HepG2 (cell line): Measurements from ENCODE around the gene RCOR1. TPM values are rescaled to one million over a fixed set of nuclear protein-coding genes. Genes with fewer than 3 reads are reported as not detected.

Experiments
- ATAC-seq: fragments of 200-7000 bp; cut with Tn5 transposase; 3 replicates; pipeline ENCODE4 v1.9.1; 2020; ENCODE audit warnings: mild to moderate bottlenecking, moderate library complexity
- BruUV-seq: library from RNA; stranded (reverse); fragments of 400-500 nt; replicated peaks from 2 replicates; lab custom pipeline; 2021; lab: Mats Ljungman, UMichigan
- CTCF ChIA-PET: fragments of 300-600 bp; formaldehyde crosslinking; extraction: SDS; loops from one replicate; lab custom pipeline; 2021; ENCODE audit warnings: low total read pairs, inconsistent platforms, low intra/inter-chr PET ratio; lab: Yijun Ruan, JAX
- POLR2A ChIA-PET: fragments of 350-600 bp; sonication (Branson Sonifier 250); formaldehyde crosslinking; loops from one replicate; lab custom pipeline; 2020; ENCODE audit warnings: antibody characterized with exemption, inconsistent platforms; lab: Yijun Ruan, JAX
- DNase-seq: peaks from one replicate; pipeline ENCODE4 v3.0.0-alpha.2; 2015; ENCODE audit warnings: low spot score
- FAIRE-seq: peaks from 3 replicates; lab custom pipeline; 2011; peaks lifted over from hg19 to GRCh38; lab: Jason Lieb, UNC
- H2AFZ ChIP-seq: one replicate; pipeline ENCODE4 v1.6.1; 2011; ENCODE audit warnings: low read length, inconsistent platforms
- H3K27ac ChIP-seq: fragments of 300-600 bp; 3 replicates; pipeline ENCODE4 v1.8.0; 2011; ENCODE audit warnings: mixed run types, mild to moderate bottlenecking, mixed read lengths, low read length, inconsistent platforms; ENCODE audit not compliant: insufficient read depth; ENCODE audit errors: extremely low read length
- H3K27me3 ChIP-seq, 2 experiments: fragments of 200-600 bp in 1 of 2; 2 replicates in 1 of 2; 3 replicates in 1 of 2; pipeline versions ENCODE4 v1.6.0 to v1.8.0; 2011; ENCODE audit warnings: low read length in 2 of 2, mild to moderate bottlenecking in 2 of 2, moderate library complexity in 2 of 2, inconsistent platforms in 1 of 2; ENCODE audit not compliant: insufficient read depth in 2 of 2, control insufficient read depth in 1 of 2
- H3K36me3 ChIP-seq, 2 experiments: fragments of 200-600 bp in 1 of 2; replicated peaks in 1 of 2; 2 replicates in 1 of 2; 3 replicates in 1 of 2; pipeline versions ENCODE4 v1.5.1 to v1.8.0; 2011; ENCODE audit warnings: low read length in 2 of 2, inconsistent platforms in 1 of 2; ENCODE audit not compliant: insufficient read depth in 2 of 2, control insufficient read depth in 1 of 2
- H3K4me1 ChIP-seq: 2 replicates; pipeline ENCODE4 v1.5.1; 2012; ENCODE audit warnings: low read length, inconsistent platforms; ENCODE audit not compliant: insufficient read depth
- H3K4me2 ChIP-seq: 2 replicates; pipeline ENCODE4 v1.6.0; 2011; ENCODE audit warnings: low read depth, low read length, inconsistent platforms
- H3K4me3 ChIP-seq, 3 experiments: fragments of 200-600 bp in 1 of 3; sonication (generic), shearing (Covaris generic) in 1 of 3; replicated peaks in 1 of 3; 2 replicates each; pipeline ENCODE4 v1.5.1; 2011 to 2016; ENCODE audit warnings: low read length in 3 of 3, inconsistent platforms in 2 of 3, low read depth in 2 of 3, mild to moderate bottlenecking in 2 of 3, control low read depth in 1 of 3, mixed read lengths in 1 of 3; ENCODE audit not compliant: insufficient read depth in 1 of 3
- H3K79me2 ChIP-seq: one replicate; pipeline ENCODE4 v1.6.1; 2011; ENCODE audit warnings: low read length, inconsistent platforms; ENCODE audit not compliant: insufficient read depth
- H3K9ac ChIP-seq: 2 replicates; pipeline ENCODE4 v1.6.0; 2011; ENCODE audit warnings: mild to moderate bottlenecking, low read depth, low read length, inconsistent platforms; ENCODE audit not compliant: insufficient read depth
- H3K9me3 ChIP-seq: 2 replicates; pipeline ENCODE4 v1.5.1; 2012; ENCODE audit warnings: mild to moderate bottlenecking, low read length
- H4K20me1 ChIP-seq: 2 replicates; pipeline ENCODE4 v1.6.0; 2011; ENCODE audit warnings: inconsistent platforms, mild to moderate bottlenecking, low read length, moderate library complexity; ENCODE audit not compliant: insufficient read depth
- DR1 ChIP-seq: sonication (generic); formaldehyde crosslinking; IDR thresholded peaks from 2 replicates; pipeline ENCODE4 v1.8.0; 2021; ENCODE audit warnings: mild to moderate bottlenecking, missing genetic modification reagents, inconsistent platforms
- HOXD1 ChIP-seq: sonication (generic); formaldehyde crosslinking; IDR thresholded peaks from 2 replicates; pipeline ENCODE4 v1.5.0; 2020; ENCODE audit warnings: missing genetic modification reagents
- MZF1 ChIP-seq: sonication (generic); formaldehyde crosslinking; IDR thresholded peaks from 2 replicates; pipeline ENCODE4 v1.8.1; 2023; ENCODE audit warnings: mild to moderate bottlenecking, missing genetic modification reagents, borderline replicate concordance
- ZNF121 ChIP-seq: sonication (generic); formaldehyde crosslinking; IDR thresholded peaks from 2 replicates; pipeline ENCODE4 v1.5.0; 2020; ENCODE audit warnings: mild to moderate bottlenecking, missing genetic modification reagents
- WGBS: methylation state at CpG from one replicate; pipeline ENCODE4 v1.1.6; 2017; ENCODE audit warnings: low lambda C conversion rate; 5-methylcytosine and 5-hydroxymethylcytosine counted together
- in situ Hi-C: cut with HindIII; loops from 2 replicates; pipeline ENCODE4 v1.10.0; 2017; ENCODE audit warnings: low pct_unique_long_range_greater_than_20kb; ENCODE audit not compliant: extremely low pct_ligation_motif_present
- intact Hi-C: fragments of 100-400 bp; cut with micrococcal nuclease; formaldehyde crosslinking; loops from one replicate; pipeline ENCODE4 v1.10.0; 2022; ENCODE audit not compliant: unreplicated experiment
- polyA plus RNA-seq, 8 experiments: library from polyadenylated mRNA; depleted of rRNA in 3 of 8; stranded (reverse) in 7 of 8; unstranded in 1 of 8; fragments of >200 nt; fragmentation: Illumina TruSeq in 4 of 8; extraction: Trizol in 4 of 8; gene quantifications; 2 replicates each; pipeline versions ENCODE4 v1.2.1 to v1.2.3, GENCODE V29; 2011 to 2016; ENCODE audit warnings: low read depth in 4 of 8, missing spikeins in 1 of 8, mixed read lengths in 1 of 8; ENCODE audit not compliant: insufficient read depth in 1 of 8
- total RNA-seq, 5 experiments: library from RNA; depleted of rRNA; stranded (reverse); fragments of >200 nt; fragmentation: Illumina TruSeq; extraction: Trizol; gene quantifications; 2 replicates each; pipeline ENCODE4 v1.2.3, GENCODE V29; 2016; ENCODE audit warnings: low read depth in 1 of 5
- TF ChIP-seq, protein P1 (sequence below): sonication (generic); formaldehyde crosslinking; IDR thresholded peaks from 2 replicates; pipeline ENCODE4 v1.5.0; 2020; ENCODE audit warnings: mild to moderate bottlenecking, missing genetic modification reagents
- TF ChIP-seq, protein P2 (sequence below): sonication (generic); formaldehyde crosslinking; IDR thresholded peaks from 2 replicates; pipeline ENCODE4 v1.5.0; 2020; ENCODE audit warnings: mild to moderate bottlenecking, missing genetic modification reagents, borderline replicate concordance

The RCOR1 gene
- total and polyA plus RNA-seq, 2 of the 13 experiments (the other 11 are each of a cell fraction or from before 2014, with no cell fraction given): 10.2 to 11.1 TPM

DNA sequence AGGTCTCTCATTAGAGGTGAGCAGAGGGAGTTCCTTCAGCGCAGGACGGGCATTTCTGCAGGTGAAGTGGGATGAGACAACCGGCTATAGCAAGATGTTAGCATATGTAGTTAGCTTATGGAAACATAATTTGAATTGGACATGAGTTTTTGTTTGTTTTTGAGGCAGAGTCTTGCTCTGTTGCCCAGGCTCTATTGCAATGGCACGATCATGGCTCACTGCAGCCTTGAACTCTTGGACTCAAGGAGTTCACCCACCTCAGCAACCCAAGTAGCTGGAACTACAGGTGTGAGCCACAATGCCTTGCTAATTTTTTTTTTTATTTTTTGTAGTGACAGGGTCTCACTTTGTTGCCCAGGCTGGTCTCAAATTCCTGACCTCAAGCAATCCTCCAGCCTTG, 69.2 kb downstream of the RCOR1 start:
- FAIRE-seq: no peak
- TF ChIP-seq ZNF121 (CRISPR knock-in tag) (peak; percentile 76), HOXD1 (CRISPR knock-in tag) (no peak)
- TF ChIP-seq, protein P1, sequence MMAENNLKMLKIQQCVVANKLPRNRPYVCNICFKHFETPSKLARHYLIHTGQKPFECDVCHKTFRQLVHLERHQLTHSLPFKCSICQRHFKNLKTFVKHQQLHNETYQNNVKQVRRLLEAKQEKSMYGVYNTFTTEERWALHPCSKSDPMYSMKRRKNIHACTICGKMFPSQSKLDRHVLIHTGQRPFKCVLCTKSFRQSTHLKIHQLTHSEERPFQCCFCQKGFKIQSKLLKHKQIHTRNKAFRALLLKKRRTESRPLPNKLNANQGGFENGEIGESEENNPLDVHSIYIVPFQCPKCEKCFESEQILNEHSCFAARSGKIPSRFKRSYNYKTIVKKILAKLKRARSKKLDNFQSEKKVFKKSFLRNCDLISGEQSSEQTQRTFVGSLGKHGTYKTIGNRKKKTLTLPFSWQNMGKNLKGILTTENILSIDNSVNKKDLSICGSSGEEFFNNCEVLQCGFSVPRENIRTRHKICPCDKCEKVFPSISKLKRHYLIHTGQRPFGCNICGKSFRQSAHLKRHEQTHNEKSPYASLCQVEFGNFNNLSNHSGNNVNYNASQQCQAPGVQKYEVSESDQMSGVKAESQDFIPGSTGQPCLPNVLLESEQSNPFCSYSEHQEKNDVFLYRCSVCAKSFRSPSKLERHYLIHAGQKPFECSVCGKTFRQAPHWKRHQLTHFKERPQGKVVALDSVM (CRISPR knock-in tag): 0 out of 2 replicates have a peak, but pooled peaks have one; percentile 31
- no peak overlapping the region for H3K4me3 ChIP-seq
- ChIA-PET POLR2A (no interaction called here), CTCF (no interaction called here)
- no peaks in the 10 kb centered on the region for H3K27me3 ChIP-seq
- intact Hi-C loops (no loop called here), in situ Hi-C loops (no loop called here)
- no peak for DNase-seq
- H3K79me2 ChIP-seq: peaks cover 94% of the 10 kb centered on the region
- no peak overlapping the region for H2AFZ ChIP-seq
- no peak for ATAC-seq
- H3K36me3 ChIP-seq: 0 out of 5 replicates have a peak, but pooled peaks cover 0 to 1% of the 10 kb centered on the region in 2 experiments
- H3K9me3 ChIP-seq: no peaks in the 10 kb centered on the region
- 0 out of 2 replicates have a peak, but pooled peaks cover 4% of the 10 kb centered on the region for H4K20me1 ChIP-seq
- H3K4me2 ChIP-seq: no peak overlapping the region
- peaks cover 35% of the 10 kb centered on the region for H3K4me1 ChIP-seq
- no TSS peak for BruUV-seq
- H3K27ac ChIP-seq: no peak overlapping the region
- no peak overlapping the region for H3K9ac ChIP-seq
- WGBS: 87% methylated on average over 4 of the region's 4 CpGs

DNA sequence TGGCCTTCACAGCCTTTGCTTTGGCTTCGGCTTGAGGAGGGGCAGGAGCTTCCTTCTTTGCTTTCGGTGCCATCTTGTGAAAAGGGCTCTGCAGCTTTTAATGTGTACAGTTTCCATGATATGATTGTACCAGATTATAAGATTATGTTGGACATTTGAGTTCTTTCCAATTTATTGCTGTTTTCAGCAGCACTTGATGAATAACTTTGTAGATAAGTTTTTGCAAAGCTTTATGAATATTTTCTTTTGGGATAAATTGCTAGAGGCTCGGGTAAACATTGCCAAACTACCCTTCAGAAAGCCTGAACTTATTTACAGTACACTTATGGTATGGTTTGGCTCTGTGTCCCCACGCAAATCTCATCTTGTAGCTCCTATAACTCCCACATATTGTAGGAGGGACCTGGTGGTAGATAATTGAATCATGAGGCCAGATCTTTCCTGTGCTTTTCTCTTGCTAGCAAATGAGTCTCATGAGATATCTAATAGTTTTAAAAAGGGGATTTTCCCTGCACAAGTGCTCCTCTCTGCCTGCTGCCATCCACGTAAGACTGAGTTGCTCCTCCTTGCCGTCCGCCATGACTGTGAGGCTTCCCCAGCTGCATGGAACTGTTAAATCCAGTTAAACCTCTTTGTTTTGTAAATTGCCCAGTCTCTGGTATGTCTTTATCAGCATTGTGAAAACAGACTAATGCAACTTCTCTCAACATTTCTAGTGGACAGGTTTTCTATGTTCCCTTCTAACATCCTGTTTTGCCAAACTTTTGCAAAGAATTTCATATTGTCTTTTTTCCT, 70.4 kb downstream of the RCOR1 start:
- no peak overlapping the region for H3K27ac ChIP-seq
- in situ Hi-C loops: no loop called here
- no peak overlapping the region for H3K4me2 ChIP-seq
- POLR2A ChIA-PET: no interaction called here
- no peak for ATAC-seq
- no TSS peak for BruUV-seq
- H3K4me1 ChIP-seq: peaks cover 38% of the 10 kb centered on the region
- no peak for FAIRE-seq
- CTCF ChIA-PET: no interaction called here
- 0 out of 2 replicates have a peak, but pooled peaks cover 4% of the 10 kb centered on the region for H4K20me1 ChIP-seq
- H3K36me3 ChIP-seq: peaks cover 0 to 1% of the 10 kb centered on the region in 2 experiments; a peak in 1 of 5 replicates
- intact Hi-C loops: no loop called here
- DNase-seq: no peak
- no peak overlapping the region for H3K4me3 ChIP-seq
- no peak overlapping the region for H3K9ac ChIP-seq
- H3K9me3 ChIP-seq: no peaks in the 10 kb centered on the region
- no peak overlapping the region for H2AFZ ChIP-seq
- peaks cover 95% of the 10 kb centered on the region for H3K79me2 ChIP-seq
- no peaks in the 10 kb centered on the region for H3K27me3 ChIP-seq
- 94% methylated on average over 7 of the region's 7 CpGs for WGBS
- no peak for TF ChIP-seq DR1
- TF ChIP-seq, protein P2, sequence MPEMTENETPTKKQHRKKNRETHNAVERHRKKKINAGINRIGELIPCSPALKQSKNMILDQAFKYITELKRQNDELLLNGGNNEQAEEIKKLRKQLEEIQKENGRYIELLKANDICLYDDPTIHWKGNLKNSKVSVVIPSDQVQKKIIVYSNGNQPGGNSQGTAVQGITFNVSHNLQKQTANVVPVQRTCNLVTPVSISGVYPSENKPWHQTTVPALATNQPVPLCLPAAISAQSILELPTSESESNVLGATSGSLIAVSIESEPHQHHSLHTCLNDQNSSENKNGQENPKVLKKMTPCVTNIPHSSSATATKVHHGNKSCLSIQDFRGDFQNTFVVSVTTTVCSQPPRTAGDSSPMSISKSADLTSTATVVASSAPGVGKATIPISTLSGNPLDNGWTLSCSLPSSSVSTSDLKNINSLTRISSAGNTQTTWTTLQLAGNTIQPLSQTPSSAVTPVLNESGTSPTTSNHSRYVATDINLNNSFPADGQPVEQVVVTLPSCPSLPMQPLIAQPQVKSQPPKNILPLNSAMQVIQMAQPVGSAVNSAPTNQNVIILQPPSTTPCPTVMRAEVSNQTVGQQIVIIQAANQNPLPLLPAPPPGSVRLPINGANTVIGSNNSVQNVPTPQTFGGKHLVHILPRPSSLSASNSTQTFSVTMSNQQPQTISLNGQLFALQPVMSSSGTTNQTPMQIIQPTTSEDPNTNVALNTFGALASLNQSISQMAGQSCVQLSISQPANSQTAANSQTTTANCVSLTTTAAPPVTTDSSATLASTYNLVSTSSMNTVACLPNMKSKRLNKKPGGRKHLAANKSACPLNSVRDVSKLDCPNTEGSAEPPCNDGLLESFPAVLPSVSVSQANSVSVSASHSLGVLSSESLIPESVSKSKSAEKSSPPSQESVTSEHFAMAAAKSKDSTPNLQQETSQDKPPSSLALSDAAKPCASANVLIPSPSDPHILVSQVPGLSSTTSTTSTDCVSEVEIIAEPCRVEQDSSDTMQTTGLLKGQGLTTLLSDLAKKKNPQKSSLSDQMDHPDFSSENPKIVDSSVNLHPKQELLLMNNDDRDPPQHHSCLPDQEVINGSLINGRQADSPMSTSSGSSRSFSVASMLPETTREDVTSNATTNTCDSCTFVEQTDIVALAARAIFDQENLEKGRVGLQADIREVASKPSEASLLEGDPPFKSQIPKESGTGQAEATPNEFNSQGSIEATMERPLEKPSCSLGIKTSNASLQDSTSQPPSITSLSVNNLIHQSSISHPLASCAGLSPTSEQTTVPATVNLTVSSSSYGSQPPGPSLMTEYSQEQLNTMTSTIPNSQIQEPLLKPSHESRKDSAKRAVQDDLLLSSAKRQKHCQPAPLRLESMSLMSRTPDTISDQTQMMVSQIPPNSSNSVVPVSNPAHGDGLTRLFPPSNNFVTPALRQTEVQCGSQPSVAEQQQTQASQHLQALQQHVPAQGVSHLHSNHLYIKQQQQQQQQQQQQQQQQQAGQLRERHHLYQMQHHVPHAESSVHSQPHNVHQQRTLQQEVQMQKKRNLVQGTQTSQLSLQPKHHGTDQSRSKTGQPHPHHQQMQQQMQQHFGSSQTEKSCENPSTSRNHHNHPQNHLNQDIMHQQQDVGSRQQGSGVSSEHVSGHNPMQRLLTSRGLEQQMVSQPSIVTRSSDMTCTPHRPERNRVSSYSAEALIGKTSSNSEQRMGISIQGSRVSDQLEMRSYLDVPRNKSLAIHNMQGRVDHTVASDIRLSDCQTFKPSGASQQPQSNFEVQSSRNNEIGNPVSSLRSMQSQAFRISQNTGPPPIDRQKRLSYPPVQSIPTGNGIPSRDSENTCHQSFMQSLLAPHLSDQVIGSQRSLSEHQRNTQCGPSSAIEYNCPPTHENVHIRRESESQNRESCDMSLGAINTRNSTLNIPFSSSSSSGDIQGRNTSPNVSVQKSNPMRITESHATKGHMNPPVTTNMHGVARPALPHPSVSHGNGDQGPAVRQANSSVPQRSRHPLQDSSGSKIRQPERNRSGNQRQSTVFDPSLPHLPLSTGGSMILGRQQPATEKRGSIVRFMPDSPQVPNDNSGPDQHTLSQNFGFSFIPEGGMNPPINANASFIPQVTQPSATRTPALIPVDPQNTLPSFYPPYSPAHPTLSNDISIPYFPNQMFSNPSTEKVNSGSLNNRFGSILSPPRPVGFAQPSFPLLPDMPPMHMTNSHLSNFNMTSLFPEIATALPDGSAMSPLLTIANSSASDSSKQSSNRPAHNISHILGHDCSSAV: no peak
- no peak for TF ChIP-seq MZF1 (CRISPR knock-in tag)
